K562 (cell line): ENCODE results near the gene SDF4. TPM values are rescaled to one million over a fixed set of nuclear protein-coding genes. Genes with fewer than 3 reads are reported as not detected.

Experiments used
- AFF1 ChIP-seq, 2 experiments: fragments of 450-650 bp; IDR thresholded peaks; 2 replicates each; pipeline ENCODE4 v1.6.1; 2018; ENCODE audit warnings: mild to moderate bottlenecking in 2 of 2, low read depth in 1 of 2; ENCODE audit not compliant: partially characterized antibody in 2 of 2
- CHAMP1 ChIP-seq: fragments of 450-650 bp; IDR thresholded peaks from 2 replicates; pipeline ENCODE4 v1.6.1; 2016; ENCODE audit warnings: mild to moderate bottlenecking
- CREB3L1 ChIP-seq: fragments of 450-650 bp; IDR thresholded peaks from 2 replicates; pipeline ENCODE4 v1.6.1; 2014; ENCODE audit warnings: low read depth, mild to moderate bottlenecking, moderate library complexity, borderline replicate concordance
- E2F5 ChIP-seq: sonication (generic); formaldehyde crosslinking; IDR thresholded peaks from 2 replicates; pipeline ENCODE4 v1.8.0; 2022; ENCODE audit warnings: mild to moderate bottlenecking, missing genetic modification reagents
- FOS ChIP-seq: IDR thresholded peaks from 3 replicates; pipeline ENCODE4 v1.6.1; 2011; ENCODE audit not compliant: insufficient read length; ENCODE audit errors: extremely low read depth
- ID3 ChIP-seq, 2 experiments: fragments of 250-450 bp in 1 of 2; fragments of 450-650 bp in 1 of 2; sonication (Bioruptor Pico) in 1 of 2; IDR thresholded peaks; 2 replicates each; pipeline versions ENCODE4 v1.6.1 to v1.8.0; 2016 to 2021; ENCODE audit warnings: mild to moderate bottlenecking in 2 of 2, moderate library complexity in 2 of 2, missing compliant biosample characterization in 1 of 2, missing genetic modification characterization in 1 of 2
- KLF6 ChIP-seq: fragments of 250-450 bp; sonication (Bioruptor Pico); IDR thresholded peaks from 2 replicates; pipeline ENCODE4 v1.4.0; 2020; ENCODE audit warnings: mild to moderate bottlenecking, moderate library complexity, borderline replicate concordance
- MEF2D ChIP-seq: conservative IDR thresholded peaks from 2 replicates; pipeline ENCODE4 v1.6.1; 2016; ENCODE audit warnings: low read depth, missing genetic modification characterization, missing compliant biosample characterization
- NCOA2 ChIP-seq, 2 experiments: fragments of 450-650 bp; IDR thresholded peaks; 2 replicates each; pipeline ENCODE4 v1.6.1; 2018; ENCODE audit warnings: mild to moderate bottlenecking in 2 of 2, moderate library complexity in 1 of 2; ENCODE audit not compliant: partially characterized antibody in 2 of 2
- NONO ChIP-seq, 2 experiments: fragments of 200-400 bp in 1 of 2; fragments of 450-650 bp in 1 of 2; formaldehyde crosslinking in 1 of 2; IDR thresholded peaks; 2 replicates each; pipeline ENCODE4 v1.6.1; 2017; ENCODE audit warnings: low read depth in 2 of 2, mild to moderate bottlenecking in 2 of 2, moderate library complexity in 2 of 2, low read length in 1 of 2
- SLC30A9 ChIP-seq: fragments of 250-450 bp; sonication (Bioruptor Pico); IDR thresholded peaks from 2 replicates; pipeline ENCODE4 v1.8.0; 2022; ENCODE audit warnings: mild to moderate bottlenecking, moderate library complexity
- SMARCA4 ChIP-seq: fragments of 450-650 bp; IDR thresholded peaks from 2 replicates; pipeline ENCODE4 v1.6.1; 2016
- ZNF316 ChIP-seq: fragments of 450-650 bp; IDR thresholded peaks from 2 replicates; pipeline ENCODE4 v1.6.1; 2016
- ZNF395 ChIP-seq: fragments of 200-800 bp; sonication (Bioruptor generic); IDR thresholded peaks from 2 replicates; pipeline ENCODE4 v1.6.1; 2017; ENCODE audit warnings: missing genetic modification characterization, missing compliant biosample characterization
- ZNF668 ChIP-seq: fragments of 250-450 bp; sonication (Bioruptor Pico); IDR thresholded peaks from 2 replicates; pipeline ENCODE4 v1.8.0; 2022; ENCODE audit warnings: mild to moderate bottlenecking, inconsistent platforms
- polyA plus RNA-seq, 8 experiments: library from polyadenylated mRNA; depleted of rRNA in 4 of 8; stranded (reverse) in 5 of 8; unstranded in 3 of 8; fragments of >200 nt; fragmentation: Nextera tagmentation in 2 of 8; fragmentation: Illumina TruSeq in 1 of 8; extraction: Ambion mirVana in 2 of 8; extraction: Trizol in 1 of 8; gene quantifications; 2 replicates each; pipeline versions ENCODE4 v1.2.1 to v1.2.3, GENCODE V29; 2011 to 2014; ENCODE audit warnings: inconsistent platforms in 1 of 8, missing spikeins in 1 of 8
- total RNA-seq, 7 experiments: library from RNA; depleted of rRNA in 6 of 7; stranded (reverse); fragments of >200 nt in 6 of 7; fragmentation: Illumina TruSeq in 2 of 7; extraction: Trizol in 2 of 7; gene quantifications; 2 replicates each; pipeline versions ENCODE4 v1.2.1 to v1.2.3, GENCODE V29; 2011 to 2021; ENCODE audit warnings: low replicate concordance in 1 of 7

SDF4 gene
- total and polyA plus RNA-seq, 9 of the 15 experiments (the other 6 are each of a cell fraction or from before 2014, with no cell fraction given), result 0.35 to 160 (median 65.2) TPM

- TF ChIP-seq ZNF395 (CRISPR knock-in tag), result peak; percentile 85
- no peak for TF ChIP-seq ID3 (CRISPR knock-in tag; IDR thresholded peaks at IDR 0.05)
- TF ChIP-seq ID3 (tag; IDR thresholded peaks at IDR 0.05), result peak; percentile 79; the same call in 1 of the 2 replicates
- no peak for TF ChIP-seq MEF2D (tag)
- TF ChIP-seq AFF1 (IDR thresholded peaks at IDR 0.05; ENCODE audit: low read depth in 1 of 2, partially characterized antibody in 2 of 2), result no peak
- peak; percentile 80; the same call in 1 of the 2 replicates for TF ChIP-seq E2F5 (CRISPR knock-in tag)
- TF ChIP-seq NCOA2 (IDR thresholded peaks at IDR 0.05; ENCODE audit: partially characterized antibody in 2 of 2), result no peak
- peak in 1 of 2 experiments; percentile 67; a peak in 1 of 4 replicates for TF ChIP-seq NONO (IDR thresholded peaks at IDR 0.05; ENCODE audit: low read depth in 2 of 2, low read length in 1 of 2)
- TF ChIP-seq CREB3L1, result no peak; the same call in 1 of the 2 replicates
- TF ChIP-seq SLC30A9, result no peak
- TF ChIP-seq SMARCA4, result no peak
- no peak for TF ChIP-seq KLF6
- peak; percentile 87; the same call in 1 of the 2 replicates for TF ChIP-seq ZNF668 (CRISPR knock-in tag)
- TF ChIP-seq CHAMP1, result no peak
- no peak for TF ChIP-seq FOS
- no peak for TF ChIP-seq ZNF316
These were observed 501 bp upstream of the SDF4 start, which contains the start of gene B3GALT6 (continued) for GRCh38 chr1:1232208-1232795.
